CD4-positive, alpha-beta T cell treated with Interleukin-1 beta for 1 hour (primary cell): ENCODE measurements around the gene PLK1.
"Not testable (repeated sequence)": the region's sequence is repeated elsewhere in the genome, so short reads cannot be mapped to it uniquely, and the experiment has no call there.

ENCODE experiments used
- DNase-seq, 2 donors: peaks; one replicate each; pipeline ENCODE4 v3.0.0-alpha.2; 2020 to 2022

Gene PLK1

GRCh38 chr16:23678430-23679273, at the start of gene PLK1:
PLK1 (plus strand) TSS chr16:23678889; CDS start chr16:23678933, 44 bp downstream.
- peak; percentile 67 to 72 for DNase-seq

- no peak for DNase-seq
Observed at GRCh38 chr16:23629516-23629915, 49.2 kb upstream of the PLK1 start.

- not testable (repeated sequence) for DNase-seq
Observed at GRCh38 chr16:23631874-23632273, 46.8 kb upstream of the PLK1 start.

GRCh38 chr16:23634461-23635036, 44.1 kb upstream of the PLK1 start:
- no peak for DNase-seq

GRCh38 chr16:23635958-23636357, 42.7 kb upstream of the PLK1 start:
- DNase-seq: no peak

- no peak for DNase-seq
Observed at GRCh38 chr16:23640615-23640930, 38.1 kb upstream of the PLK1 start.

- peak; percentile 88 to 90 for DNase-seq
Observed at GRCh38 chr16:23640931-23641765, 37.5 kb upstream of the PLK1 start, which contains the start of the genes DCTN5 and PALB2. DCTN5 (plus strand) TSS chr16:23641466; CDS start chr16:23641543, 77 bp downstream. PALB2 (minus strand) TSS chr16:23641310; CDS start chr16:23641157, 153 bp downstream.

GRCh38 chr16:23642246-23642774, 36.4 kb upstream of the PLK1 start:
- DNase-seq: no peak

GRCh38 chr16:23650674-23651416, 27.8 kb upstream of the PLK1 start:
- DNase-seq: no peak

- no peak for DNase-seq
Observed at GRCh38 chr16:23651943-23652468, 26.7 kb upstream of the PLK1 start.

GRCh38 chr16:23663918-23664317, 14.8 kb upstream of the PLK1 start:
- no peak for DNase-seq

GRCh38 chr16:23666571-23667354, 11.9 kb upstream of the PLK1 start:
- no peak for DNase-seq

GRCh38 chr16:23667355-23667659, 11.4 kb upstream of the PLK1 start:
- no peak for DNase-seq

- no peak for DNase-seq
Observed at GRCh38 chr16:23668225-23668624, 10.5 kb upstream of the PLK1 start.

- DNase-seq: no peak
Observed at GRCh38 chr16:23668873-23669272, 9.8 kb upstream of the PLK1 start.

- no peak for DNase-seq
Observed at GRCh38 chr16:23670137-23670776, 8.4 kb upstream of the PLK1 start.

GRCh38 chr16:23673971-23674614, 4.6 kb upstream of the PLK1 start:
- DNase-seq: no peak

- DNase-seq: no peak
Observed at GRCh38 chr16:23676924-23677480, 1.7 kb upstream of the PLK1 start.

GRCh38 chr16:23679274-23679985, 741 bp downstream of the PLK1 start:
- DNase-seq: peak; percentile 6 to 13

- DNase-seq: no peak
Observed at GRCh38 chr16:23679986-23680336, 1.3 kb downstream of the PLK1 start.
